SK-N-SH treated with all-trans-retinoic acid at 6 μM for 48 hours (cell line): Measurements from ENCODE around the gene DBF4B.

Experiments used
- ARNTL ChIP-seq: fragments of 450-650 bp; formaldehyde crosslinking; IDR thresholded peaks from 2 replicates; pipeline ENCODE4 v1.5.0; 2020; ENCODE audit warnings: low read depth, mild to moderate bottlenecking, moderate library complexity, borderline replicate concordance
- GLIS3 ChIP-seq: fragments of 250-450 bp; sonication (Bioruptor Pico); IDR thresholded peaks from 2 replicates; pipeline ENCODE4 v1.5.0; 2020; ENCODE audit warnings: mild to moderate bottlenecking, moderate library complexity
- POU6F1 ChIP-seq: fragments of 250-450 bp; sonication (Bioruptor Pico); IDR thresholded peaks from 2 replicates; pipeline ENCODE4 v1.8.0; 2021; ENCODE audit warnings: low read depth, mild to moderate bottlenecking, moderate library complexity, borderline replicate concordance
- SNAI2 ChIP-seq: fragments of 250-450 bp; sonication (Bioruptor Pico); IDR thresholded peaks from 2 replicates; pipeline ENCODE4 v1.5.0; 2020; ENCODE audit warnings: mild to moderate bottlenecking, moderate library complexity
- ZFP3 ChIP-seq: fragments of 250-450 bp; sonication (Bioruptor Pico); IDR thresholded peaks from 2 replicates; pipeline ENCODE4 v1.5.0; 2020; ENCODE audit warnings: mild to moderate bottlenecking, moderate library complexity

- no peak for TF ChIP-seq ZFP3 (CRISPR knock-in tag)
- TF ChIP-seq GLIS3 (CRISPR knock-in tag): no peak
- no peak for TF ChIP-seq SNAI2 (CRISPR knock-in tag)
- no peak for TF ChIP-seq ARNTL (CRISPR knock-in tag)
- TF ChIP-seq POU6F1 (CRISPR knock-in tag): no peak
Measured at GRCh38 chr17:44763170-44763569, 54.7 kb downstream of the DBF4B start.
